GM19239 (cell line): Measurements from ENCODE around the gene TAF15.

Experiments
- DNase-seq: peaks from one replicate; pipeline ENCODE4 v3.0.0; 2011; ENCODE audit warnings: low spot score; ENCODE audit not compliant: insufficient read length
- FAIRE-seq: peaks from 2 replicates; lab custom pipeline; 2011; peaks lifted over from hg19 to GRCh38; lab: Jason Lieb, UNC

Gene TAF15

DNA sequence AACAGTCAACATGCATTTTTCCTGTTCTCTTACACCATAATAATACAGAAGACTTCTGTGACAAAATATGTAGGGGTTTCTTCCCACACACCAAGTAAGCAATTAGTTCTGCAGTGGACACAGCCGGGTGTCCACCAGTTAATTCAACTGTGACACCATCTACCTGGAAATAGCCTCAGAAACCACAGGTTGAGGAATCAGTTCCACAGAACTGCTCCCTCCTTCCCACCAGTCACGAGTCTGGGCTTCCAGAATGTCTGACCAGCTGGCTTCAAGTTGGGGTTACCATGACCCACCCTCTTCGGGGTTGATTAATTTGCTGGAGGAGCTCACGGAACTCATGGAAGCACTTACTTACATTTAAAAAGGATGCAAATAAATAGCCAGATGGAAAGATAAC, 84.5 kb downstream of the TAF15 start:
- no peak for DNase-seq
- FAIRE-seq = no peak

DNA sequence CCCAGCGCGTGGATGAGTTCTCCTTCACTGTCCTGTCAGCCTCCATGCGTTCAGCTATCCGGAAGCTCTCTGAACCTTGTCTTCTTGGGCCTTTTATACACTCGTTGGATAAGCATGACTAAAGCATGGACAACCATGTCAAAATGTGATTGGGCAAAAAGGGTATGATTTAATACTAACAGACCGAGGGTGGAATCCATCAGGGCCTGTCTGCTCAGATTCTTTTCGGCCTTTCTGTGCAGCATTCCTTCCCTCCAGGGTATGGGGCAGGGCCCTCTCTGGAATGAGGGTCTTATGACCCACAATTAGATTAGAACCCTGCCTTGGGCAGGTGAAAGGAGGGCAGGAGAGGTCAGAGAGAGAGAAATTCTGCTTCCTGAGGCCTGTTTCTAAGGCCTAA, 84.9 kb downstream of the TAF15 start:
- DNase-seq (no peak), FAIRE-seq (no peak)

DNA sequence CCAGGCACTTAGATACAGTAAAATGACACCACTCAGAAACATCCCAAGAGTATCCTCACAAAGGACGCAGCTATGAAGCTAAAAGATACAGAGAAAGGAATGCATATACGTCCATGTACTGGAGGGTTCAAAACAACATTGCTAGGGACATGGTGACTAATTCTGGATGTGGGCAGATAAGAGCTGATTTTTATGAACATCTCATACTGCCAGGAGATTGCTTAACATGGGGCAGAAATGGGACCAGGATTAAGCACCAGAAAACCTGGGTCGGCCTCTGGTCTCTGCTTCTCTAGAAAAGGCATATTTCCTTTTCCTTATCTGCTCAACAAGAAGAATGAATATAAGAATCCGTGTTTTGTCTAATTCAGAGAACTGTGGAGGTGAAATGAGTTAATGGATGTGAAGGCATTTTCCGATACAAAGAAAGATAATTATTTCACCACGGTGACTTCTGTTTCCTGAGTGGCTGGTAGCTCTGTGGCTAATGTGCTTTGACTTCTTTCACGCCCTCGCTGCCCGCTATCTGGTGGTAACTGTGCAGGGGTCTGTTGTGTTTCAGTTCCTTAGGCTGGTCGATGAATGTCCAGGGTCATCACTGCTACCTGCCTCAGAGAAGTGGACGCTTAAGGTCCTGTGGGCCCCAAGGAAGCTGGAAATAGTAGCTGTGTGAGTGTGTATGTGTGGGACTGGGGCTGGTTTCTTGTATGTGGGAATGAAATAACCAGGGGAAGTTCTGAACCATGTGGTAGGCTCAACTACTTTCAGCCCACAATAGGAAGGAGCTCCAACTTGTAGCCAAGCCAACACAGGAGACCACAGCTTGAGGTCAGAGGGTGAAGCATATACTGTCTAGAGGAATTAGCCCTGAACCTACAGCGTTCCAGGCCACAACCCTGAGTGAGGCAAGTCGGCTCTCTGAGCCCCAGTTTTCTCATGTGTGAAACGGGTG, 86.6 kb downstream of the TAF15 start:
- DNase-seq (no peak), FAIRE-seq (no peak)
